Measurements from ENCODE around the gene SLC4A7.
"Not testable (repeated sequence)": the region's sequence is repeated elsewhere in the genome, so short reads cannot be mapped to it uniquely, and the experiment has no call there.

SLC4A7 gene

GRCh38 chr3:27484015-27484844 is at the start of gene SLC4A7:
TSS of gene SLC4A7 (minus strand) at chr3:27484384. CDS start at chr3:27484126, 258 bp downstream.
- DNase-seq (ENCODE audit: low read depth in 2 of 2), result peak; percentile 90

- no peak for DNase-seq (ENCODE audit: low read depth in 2 of 2)
These were observed 49.0 kb upstream of the SLC4A7 start for GRCh38 chr3:27533261-27533607.

- no peak for DNase-seq (ENCODE audit: low read depth in 2 of 2)
These were observed 48.5 kb upstream of the SLC4A7 start for GRCh38 chr3:27532426-27533260.

GRCh38 chr3:27531193-27531751 is 47.1 kb upstream of the SLC4A7 start:
- not testable (repeated sequence) for DNase-seq (ENCODE audit: low read depth in 2 of 2)

- no peak for DNase-seq (ENCODE audit: low read depth in 2 of 2)
These were observed 44.6 kb upstream of the SLC4A7 start for GRCh38 chr3:27528791-27529190.

- no peak for DNase-seq (ENCODE audit: low read depth in 2 of 2)
These were observed 42.6 kb upstream of the SLC4A7 start for GRCh38 chr3:27526614-27527315.

GRCh38 chr3:27521872-27522265 is 37.7 kb upstream of the SLC4A7 start:
- no peak for DNase-seq (ENCODE audit: low read depth in 2 of 2)

- peak; percentile 94 to 95 for DNase-seq (ENCODE audit: low read depth in 2 of 2)
These were observed 37.1 kb upstream of the SLC4A7 start for GRCh38 chr3:27521179-27521871.

GRCh38 chr3:27511724-27512422 is 27.7 kb upstream of the SLC4A7 start:
- no peak for DNase-seq (ENCODE audit: low read depth in 2 of 2)

- DNase-seq (ENCODE audit: low read depth in 2 of 2), result no peak
These were observed 25.2 kb upstream of the SLC4A7 start for GRCh38 chr3:27509376-27509775.

GRCh38 chr3:27508424-27508823 is 24.2 kb upstream of the SLC4A7 start:
- no peak for DNase-seq (ENCODE audit: low read depth in 2 of 2)

- DNase-seq (ENCODE audit: low read depth in 2 of 2), result no peak
These were observed 23.5 kb upstream of the SLC4A7 start for GRCh38 chr3:27507515-27508266.

GRCh38 chr3:27507111-27507510 is 22.9 kb upstream of the SLC4A7 start:
- no peak for DNase-seq (ENCODE audit: low read depth in 2 of 2)

GRCh38 chr3:27504749-27505148 is 20.6 kb upstream of the SLC4A7 start:
- no peak for DNase-seq (ENCODE audit: low read depth in 2 of 2)

GRCh38 chr3:27503526-27503925 is 19.3 kb upstream of the SLC4A7 start:
- DNase-seq (ENCODE audit: low read depth in 2 of 2), result peak; percentile 67 to 75

GRCh38 chr3:27501759-27502158 is 17.6 kb upstream of the SLC4A7 start:
- no peak for DNase-seq (ENCODE audit: low read depth in 2 of 2)

GRCh38 chr3:27500986-27501385 is 16.8 kb upstream of the SLC4A7 start:
- no peak for DNase-seq (ENCODE audit: low read depth in 2 of 2)

GRCh38 chr3:27500035-27500434 is 15.9 kb upstream of the SLC4A7 start:
- no peak for DNase-seq (ENCODE audit: low read depth in 2 of 2)

GRCh38 chr3:27494784-27495183 is 10.6 kb upstream of the SLC4A7 start:
- no peak for DNase-seq (ENCODE audit: low read depth in 2 of 2)

- DNase-seq (ENCODE audit: low read depth in 2 of 2), result no peak
These were observed 4.6 kb upstream of the SLC4A7 start for GRCh38 chr3:27488821-27489220.
